Aorta (tissue), 5 donors: ENCODE data around the gene APOOL. TPM values are rescaled to one million over a fixed set of nuclear protein-coding genes. Genes with fewer than 3 reads are reported as not detected.

Source experiments
- ATAC-seq: fragments of 200-7000 bp; cut with Tn5 transposase; one replicate; pipeline ENCODE4 v1.9.1; 2022; ENCODE audit warnings: moderate library complexity; ENCODE audit not compliant: low FRiP score
- DNase-seq, 2 donors: peaks; one replicate each; pipeline ENCODE4 v3.0.0-alpha.2; 2020
- H3K27ac ChIP-seq, 2 donors: one replicate each; pipeline ENCODE4 v1.5.1; 2013; ENCODE audit warnings: low read length in 2 of 2, mild to moderate bottlenecking in 2 of 2, moderate library complexity in 2 of 2, control low read depth in 1 of 2, inconsistent platforms in 1 of 2, low read depth in 1 of 2
- H3K27me3 ChIP-seq, 2 donors: one replicate each; pipeline ENCODE4 v1.6.1; 2013; ENCODE audit warnings: control low read depth in 1 of 2, low read length in 1 of 2, mild to moderate bottlenecking in 1 of 2, moderate library complexity in 1 of 2; ENCODE audit not compliant: insufficient read depth in 2 of 2, control insufficient read depth in 1 of 2
- H3K36me3 ChIP-seq, 2 donors: one replicate each; pipeline ENCODE4 v1.6.1; 2013; ENCODE audit warnings: control low read depth in 1 of 2, low read length in 1 of 2, mild to moderate bottlenecking in 1 of 2; ENCODE audit not compliant: insufficient read depth in 2 of 2, control insufficient read depth in 1 of 2
- H3K4me1 ChIP-seq, 2 donors: one replicate each; pipeline ENCODE4 v1.6.1; 2013; ENCODE audit warnings: low read length in 2 of 2, control low read depth in 1 of 2, mild to moderate bottlenecking in 1 of 2, moderate library complexity in 1 of 2; ENCODE audit not compliant: insufficient read depth in 2 of 2, control insufficient read depth in 1 of 2
- H3K4me3 ChIP-seq, 2 donors: one replicate each; pipeline ENCODE4 v1.5.1; 2013; ENCODE audit warnings: low read length in 2 of 2, control low read depth in 1 of 2, mild to moderate bottlenecking in 1 of 2
- H3K9me3 ChIP-seq: one replicate; pipeline ENCODE4 v1.6.1; 2013; ENCODE audit warnings: mild to moderate bottlenecking, low read length; ENCODE audit not compliant: control insufficient read depth
- WGBS, 2 donors: extraction: QIAGEN DNeasy Blood & Tissue Kit; methylation state at CpG; one replicate each; pipeline ENCODE4 v1.1.7; 2013; 5-methylcytosine and 5-hydroxymethylcytosine counted together
- intact Hi-C, 2 donors: fragments of 100-400 bp; cut with DNase I; formaldehyde crosslinking; loops; one replicate each; pipeline versions ENCODE4 v1.14.2 to v1.15.0; 2022
- polyA plus RNA-seq, 2 donors: library from polyadenylated mRNA; stranded (reverse); fragments of 200-250 nt; gene quantifications; one replicate each; pipeline ENCODE4 v1.2.3, GENCODE V29; 2013
- total RNA-seq, 2 donors: library from RNA; stranded (reverse); fragmentation: NEBNext Ultra II Directional; extraction: Animal tissue kit (Norgen Biotek cat#: 25700); gene quantifications; one replicate each; pipeline ENCODE4 v1.2.1, GENCODE V29; 2021
- donor health status: healthy with polysubstance abuse.
- donor health status: Bipolar disorder and iron deficiency.
- donor health status: DM: no; HTN: no; CAD: no.
- donor health status: DM: no; HTN: no; CAD: no.
- donor health status: DM: yes; HTN: yes; CAD: no.

Gene APOOL
- total and polyA plus RNA-seq, 4 donors: 4.6 to 39.1 (median 18.0) TPM

- intact Hi-C loops: no loop called here
- no peak for ATAC-seq
- Histone ChIP-seq H3K4me3 (no peak overlapping the region), H3K27ac (no peak overlapping the region), H3K4me1 (no peaks in the 10 kb centered on the region), H3K36me3 (no peaks in the 10 kb centered on the region), H3K9me3 (no peaks in the 10 kb centered on the region), H3K27me3 (no peaks in the 10 kb centered on the region)
- 82 to 91% methylated on average over 2 of the region's 2 CpGs for WGBS, 2 donors
- no peak for DNase-seq
These were observed 14.0 kb downstream of the APOOL start for GRCh38 chrX:85017721-85018120.

GRCh38 chrX:85018471-85018870 lies 14.8 kb downstream of the APOOL start:
- no peak for ATAC-seq
- H3K4me3 ChIP-seq: no peak overlapping the region
- WGBS, 2 donors: 94 to 100% methylated on average over 1 of the region's 1 CpG
- H3K27me3 ChIP-seq: no peaks in the 10 kb centered on the region
- H3K27ac ChIP-seq: no peak overlapping the region
- intact Hi-C loops: no loop called here
- no peaks in the 10 kb centered on the region for H3K4me1 ChIP-seq
- DNase-seq: no peak
- H3K9me3 ChIP-seq: no peaks in the 10 kb centered on the region
- no peaks in the 10 kb centered on the region for H3K36me3 ChIP-seq

GRCh38 chrX:85020216-85020615 lies 16.5 kb downstream of the APOOL start:
- 82 to 98% methylated on average over 4 of the region's 4 CpGs for WGBS, 2 donors
- H3K9me3 ChIP-seq: no peaks in the 10 kb centered on the region
- peaks cover 0 to 3% of the 10 kb centered on the region in 2 donors for H3K4me1 ChIP-seq
- intact Hi-C loops: no loop called here
- no peaks in the 10 kb centered on the region for H3K27me3 ChIP-seq
- no peaks in the 10 kb centered on the region for H3K36me3 ChIP-seq
- H3K27ac ChIP-seq: no peak overlapping the region
- no peak for ATAC-seq
- DNase-seq: no peak
- no peak overlapping the region for H3K4me3 ChIP-seq

- Histone ChIP-seq H3K36me3 (no peaks in the 10 kb centered on the region), H3K27ac (no peak overlapping the region), H3K27me3 (no peaks in the 10 kb centered on the region), H3K9me3 (no peaks in the 10 kb centered on the region), H3K4me3 (no peak overlapping the region), H3K4me1 (peaks cover 0 to 3% of the 10 kb centered on the region in 2 donors)
- intact Hi-C loops: no loop called here
- WGBS, 2 donors: 8 to 20% methylated on average over 2 of the region's 2 CpGs
- no peak for DNase-seq
- peak; percentile 40 for ATAC-seq
These were observed 20.4 kb downstream of the APOOL start for GRCh38 chrX:85024044-85024443.

GRCh38 chrX:85024562-85024961 lies 20.9 kb downstream of the APOOL start:
- Histone ChIP-seq H3K4me1 (peaks cover 0 to 3% of the 10 kb centered on the region in 2 donors), H3K36me3 (no peaks in the 10 kb centered on the region), H3K4me3 (no peak overlapping the region), H3K27me3 (no peaks in the 10 kb centered on the region), H3K9me3 (no peaks in the 10 kb centered on the region), H3K27ac (no peak overlapping the region)
- DNase-seq: no peak
- intact Hi-C loops: no loop called here
- ATAC-seq: no peak
- 26 to 48% methylated on average over 3 of the region's 3 CpGs for WGBS, 2 donors

GRCh38 chrX:85026170-85026569 lies 22.5 kb downstream of the APOOL start:
- Histone ChIP-seq H3K36me3 (no peaks in the 10 kb centered on the region), H3K27me3 (no peaks in the 10 kb centered on the region), H3K9me3 (no peaks in the 10 kb centered on the region), H3K4me3 (no peak overlapping the region), H3K27ac (no peak overlapping the region), H3K4me1 (peaks cover 0 to 3% of the 10 kb centered on the region in 2 donors)
- ATAC-seq: no peak
- intact Hi-C loops: no loop called here
- DNase-seq: no peak

- no peak overlapping the region for H3K27ac ChIP-seq
These were observed 25.4 kb downstream of the APOOL start for GRCh38 chrX:85029043-85029442.

GRCh38 chrX:85031505-85031904 lies 27.8 kb downstream of the APOOL start:
- ATAC-seq (no peak), DNase-seq (no peak)
- no peak overlapping the region for H3K27ac ChIP-seq
- intact Hi-C loops: no loop called here
- H3K27me3 ChIP-seq: no peaks in the 10 kb centered on the region
- H3K4me1 ChIP-seq: no peaks in the 10 kb centered on the region
- 50 to 54% methylated on average over 2 of the region's 2 CpGs for WGBS, 2 donors
- no peaks in the 10 kb centered on the region for H3K9me3 ChIP-seq
- no peaks in the 10 kb centered on the region for H3K36me3 ChIP-seq
- no peak overlapping the region for H3K4me3 ChIP-seq

More at GRCh38 chrX:85029043-85029442, 25.4 kb downstream of the APOOL start:
- intact Hi-C loops: no loop called here
- ATAC-seq (no peak), DNase-seq (no peak)
- H3K4me3 ChIP-seq: no peak overlapping the region
- H3K36me3 ChIP-seq: no peaks in the 10 kb centered on the region
- peaks cover 0 to 3% of the 10 kb centered on the region in 2 donors for H3K4me1 ChIP-seq
- no peaks in the 10 kb centered on the region for H3K9me3 ChIP-seq
- H3K27me3 ChIP-seq: no peaks in the 10 kb centered on the region

- no peaks in the 10 kb centered on the region for H3K36me3 ChIP-seq
- no peak for DNase-seq
- H3K27ac ChIP-seq: no peak overlapping the region
- ATAC-seq: no peak
- no peak overlapping the region for H3K4me3 ChIP-seq
- no peaks in the 10 kb centered on the region for H3K4me1 ChIP-seq
- no peaks in the 10 kb centered on the region for H3K27me3 ChIP-seq
- no peaks in the 10 kb centered on the region for H3K9me3 ChIP-seq
- 58 to 92% methylated on average over 3 of the region's 3 CpGs for WGBS, 2 donors
- intact Hi-C loops: no loop called here
These were observed 33.4 kb downstream of the APOOL start for GRCh38 chrX:85037114-85037513.
